Right atrium auricular region (tissue), 2 donors: ENCODE measurements around the gene PTPRU. TPM values are rescaled to one million over a fixed set of nuclear protein-coding genes. Genes with fewer than 3 reads are reported as not detected.

Experiments used
- DNase-seq: peaks from one replicate; pipeline ENCODE4 v3.0.0-alpha.2; 2019; ENCODE audit warnings: low spot score
- H3K27ac ChIP-seq, 2 donors: fragments of 200-600 bp; sonication (generic); 1 replicate in 1 of 2; 2 replicates in 1 of 2; pipeline ENCODE4 v1.5.1; 2016 to 2019
- H3K27me3 ChIP-seq, 2 donors: fragments of 200-600 bp; sonication (generic); one replicate each; pipeline versions ENCODE4 v1.5.1 to v1.6.0; 2017 to 2019
- H3K36me3 ChIP-seq: fragments of 200-600 bp; sonication (generic); one replicate; pipeline ENCODE4 v1.5.1; 2016
- H3K4me1 ChIP-seq, 2 donors: fragments of 200-600 bp; sonication (generic); one replicate each; pipeline versions ENCODE4 v1.5.1 to v1.6.0; 2017 to 2019
- H3K4me3 ChIP-seq, 2 donors: fragments of 200-600 bp; sonication (generic); 1 replicate in 1 of 2; 2 replicates in 1 of 2; pipeline ENCODE4 v1.5.1; 2017 to 2019; ENCODE audit warnings: mild to moderate bottlenecking in 1 of 2, moderate library complexity in 1 of 2
- H3K9me3 ChIP-seq, 2 donors: fragments of 200-600 bp; sonication (generic); one replicate each; pipeline ENCODE4 v1.5.1; 2019
- CTCF ChIP-seq, 2 donors: fragments of 200-600 bp; sonication (generic); IDR thresholded peaks; one replicate each; pipeline ENCODE4 v1.5.1; 2019; ENCODE audit warnings: antibody characterized with exemption in 2 of 2
- total RNA-seq, 2 donors: library from RNA; depleted of rRNA; stranded (reverse); fragments of >200 nt; gene quantifications; one replicate each; pipeline ENCODE4 v1.1.0, GENCODE V29; 2016

The PTPRU gene
- total RNA-seq, 2 donors from 2014 or later = 15.9 to 22.4 TPM

- Histone ChIP-seq H3K4me1 (peaks cover 0 to 13% of the 10 kb centered on the region in 2 donors), H3K9me3 (no peaks in the 10 kb centered on the region), H3K4me3 (no peak overlapping the region), H3K27ac (no peak overlapping the region), H3K27me3 (no peaks in the 10 kb centered on the region), H3K36me3 (no peaks in the 10 kb centered on the region)
- TF ChIP-seq CTCF (IDR thresholded peaks at IDR 0.05) = no peak
- no peak for DNase-seq
Observed at GRCh38 chr1:29266912-29267311, 30.6 kb downstream of the PTPRU start.

GRCh38 chr1:29267321-29268070, 31.2 kb downstream of the PTPRU start:
- no peak for TF ChIP-seq CTCF (IDR thresholded peaks at IDR 0.05)
- no peak for DNase-seq

GRCh38 chr1:29269382-29269781, 33.1 kb downstream of the PTPRU start:
- Histone ChIP-seq H3K9me3 (no peaks in the 10 kb centered on the region), H3K4me1 (peaks cover 0 to 17% of the 10 kb centered on the region in 2 donors), H3K27me3 (no peaks in the 10 kb centered on the region), H3K27ac (no peak overlapping the region), H3K4me3 (no peak overlapping the region), H3K36me3 (no peaks in the 10 kb centered on the region)
- TF ChIP-seq CTCF (IDR thresholded peaks at IDR 0.05) = no peak
- DNase-seq = no peak

More at GRCh38 chr1:29267321-29268070, 31.2 kb downstream of the PTPRU start:
- Histone ChIP-seq H3K9me3 (no peaks in the 10 kb centered on the region), H3K27ac (no peak overlapping the region), H3K36me3 (no peaks in the 10 kb centered on the region), H3K4me1 (peaks cover 0 to 17% of the 10 kb centered on the region in 2 donors), H3K27me3 (no peaks in the 10 kb centered on the region), H3K4me3 (no peak overlapping the region)

- no peak overlapping the region for H3K27ac ChIP-seq
- peaks cover under 1% of the 10 kb centered on the region for H3K36me3 ChIP-seq
- H3K27me3 ChIP-seq = no peaks in the 10 kb centered on the region
- peaks cover 0 to 17% of the 10 kb centered on the region in 2 donors for H3K4me1 ChIP-seq
- DNase-seq = no peak
- no peak overlapping the region for H3K4me3 ChIP-seq
- no peak for TF ChIP-seq CTCF (IDR thresholded peaks at IDR 0.05)
- no peaks in the 10 kb centered on the region for H3K9me3 ChIP-seq
Observed at GRCh38 chr1:29270929-29271521, 34.7 kb downstream of the PTPRU start.

- peak; percentile 65 for DNase-seq
- Histone ChIP-seq H3K27me3 (no peaks in the 10 kb centered on the region), H3K36me3 (peaks cover 7% of the 10 kb centered on the region), H3K9me3 (no peaks in the 10 kb centered on the region), H3K4me3 (no peak overlapping the region), H3K4me1 (peaks cover 0 to 17% of the 10 kb centered on the region in 2 donors), H3K27ac (no peak overlapping the region)
- TF ChIP-seq CTCF (IDR thresholded peaks at IDR 0.05) = no peak
Observed at GRCh38 chr1:29271724-29272123, 35.4 kb downstream of the PTPRU start.
